ENCODE results near the gene HABP4.

- TF ChIP-seq CTCF (IDR thresholded peaks at IDR 0.05; ENCODE audit: low read depth, low read length, missing input control) (no peak), RAD21 (IDR thresholded peaks at IDR 0.05) (no peak), REST (IDR thresholded peaks at IDR 0.05) (no peak), SP1 (IDR thresholded peaks at IDR 0.05) (no peak), TAF1 (conservative IDR thresholded peaks at IDR 0.05) (no peak), JUND (IDR thresholded peaks at IDR 0.05) (no peak), MAX (IDR thresholded peaks at IDR 0.05) (no peak), NR2F2 (IDR thresholded peaks at IDR 0.05) (no peak), EGR1 (IDR thresholded peaks at IDR 0.05; ENCODE audit: low read depth in 2 of 2) (no peak), HNF4A (conservative IDR thresholded peaks at IDR 0.05) (no peak), GABPA (IDR thresholded peaks at IDR 0.05 in 1 of 2, conservative IDR thresholded peaks at IDR 0.05 in 1 of 2) (no peak), RXRA (IDR thresholded peaks at IDR 0.05) (no peak), ZBTB33 (IDR thresholded peaks at IDR 0.05) (no peak)
These were observed 30.3 kb upstream of the HABP4 start for GRCh38 chr9:96419691-96419969.

Measured in liver (tissue), 3 donors.